HG03520 (cell line): ENCODE data around the gene ZSWIM8.
"Not testable (repeated sequence)": the region's sequence is repeated elsewhere in the genome, so short reads cannot be mapped to it uniquely, and the experiment has no call there.

Experiments used
- ATAC-seq: cut with Tn5 transposase; IDR thresholded peaks from one replicate; pipeline ENCODE4 v1.9.1; 2021; ENCODE audit warnings: mild to moderate bottlenecking, moderate library complexity; ENCODE audit not compliant: unreplicated experiment

Gene ZSWIM8

DNA sequence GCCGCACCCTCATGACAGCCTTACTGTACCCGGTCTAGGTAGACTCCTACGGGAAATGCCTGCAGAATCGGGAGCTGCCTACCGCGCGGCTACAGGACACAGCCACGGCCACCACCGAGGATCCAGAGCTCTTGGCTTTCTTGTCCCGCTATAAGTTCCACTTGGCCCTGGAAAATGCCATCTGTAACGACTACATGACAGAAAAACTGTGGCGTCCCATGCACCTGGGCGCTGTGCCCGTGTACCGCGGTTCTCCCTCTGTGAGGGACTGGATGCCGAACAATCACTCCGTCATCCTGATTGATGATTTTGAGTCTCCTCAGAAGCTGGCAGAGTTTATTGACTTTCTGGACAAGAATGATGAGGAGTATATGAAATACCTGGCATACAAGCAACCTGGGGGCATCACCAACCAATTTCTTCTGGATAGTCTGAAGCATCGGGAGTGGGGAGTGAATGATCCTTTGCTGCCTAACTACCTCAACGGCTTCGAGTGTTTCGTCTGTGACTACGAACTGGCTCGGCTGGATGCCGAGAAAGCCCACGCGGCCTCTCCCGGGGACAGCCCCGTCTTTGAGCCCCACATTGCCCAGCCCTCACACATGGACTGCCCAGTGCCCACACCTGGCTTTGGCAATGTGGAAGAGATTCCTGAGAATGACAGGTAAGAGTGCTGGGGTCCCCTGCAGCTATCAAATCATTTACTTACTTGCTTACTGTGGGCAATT, 12.1 kb upstream of the ZSWIM8 start:
- no peak for ATAC-seq

DNA sequence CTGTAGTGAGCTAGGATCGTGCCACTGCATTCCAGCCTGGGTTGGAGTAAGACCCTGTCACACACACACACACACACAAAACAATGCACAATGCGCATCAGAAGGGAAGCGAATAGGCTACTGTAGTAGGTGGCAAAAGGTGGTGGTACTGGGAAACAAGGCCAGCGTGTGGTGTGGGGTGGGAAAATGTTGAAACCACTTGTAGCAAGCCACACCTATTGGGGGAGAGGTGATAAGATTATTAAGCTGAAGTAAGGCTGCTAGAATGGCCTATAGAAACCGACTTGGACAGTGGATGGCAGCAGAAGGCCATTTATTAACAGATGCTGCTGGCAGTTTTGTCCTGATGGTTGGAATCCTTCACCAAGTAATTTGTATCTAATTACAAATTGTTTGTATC, 10.8 kb upstream of the ZSWIM8 start:
- ATAC-seq, result no peak

DNA sequence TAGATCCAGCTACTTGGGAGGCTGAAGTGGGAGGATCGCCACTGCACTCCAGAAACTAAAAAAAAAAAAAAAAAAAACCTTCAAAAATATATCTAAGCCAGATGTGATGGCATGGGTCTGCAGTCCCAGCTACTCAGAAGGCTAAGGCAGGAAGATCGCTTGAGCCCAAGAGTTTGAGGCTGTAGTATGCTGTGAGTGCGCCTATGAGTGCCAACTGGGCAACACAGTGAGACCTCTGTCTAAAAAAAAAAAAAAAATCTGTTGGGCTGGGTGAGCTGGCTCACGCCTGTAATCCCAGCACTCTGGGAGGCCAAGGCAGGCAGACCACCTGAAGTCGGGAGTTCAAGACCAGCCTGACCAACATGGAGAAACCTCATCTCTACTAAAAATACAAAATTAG, 6.4 kb upstream of the ZSWIM8 start:
- ATAC-seq, result no peak

DNA sequence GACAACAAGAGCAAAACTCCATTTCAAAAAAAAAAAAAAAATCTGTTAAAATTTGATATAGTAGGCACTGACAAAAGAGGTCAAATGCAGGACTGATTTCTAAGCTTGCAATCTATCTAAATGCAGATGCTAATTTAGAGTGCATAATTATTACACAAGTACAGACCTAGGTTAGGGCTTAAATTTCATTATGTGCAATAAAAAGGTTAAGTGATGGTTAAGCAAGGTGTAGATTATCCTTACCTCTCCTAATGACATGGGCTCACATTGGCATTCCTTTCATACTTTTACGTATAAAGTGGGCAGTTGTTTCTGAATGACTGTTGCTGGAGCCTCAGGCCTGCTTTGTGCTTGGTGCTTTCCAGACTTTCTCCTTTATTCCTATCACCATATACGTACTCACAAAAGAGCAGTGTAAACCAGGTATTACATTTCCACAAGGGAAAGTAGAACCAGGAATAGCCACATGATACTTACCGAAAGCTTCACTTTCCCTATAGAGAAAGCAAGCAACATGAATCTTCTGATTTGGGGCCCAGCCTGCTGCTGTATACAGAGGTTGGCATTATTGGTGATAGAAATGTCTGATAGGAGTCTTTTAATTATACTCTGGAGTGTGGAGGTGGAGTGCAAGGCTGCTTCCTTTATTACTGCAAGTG, 5.7 kb upstream of the ZSWIM8 start:
- no peak for ATAC-seq

DNA sequence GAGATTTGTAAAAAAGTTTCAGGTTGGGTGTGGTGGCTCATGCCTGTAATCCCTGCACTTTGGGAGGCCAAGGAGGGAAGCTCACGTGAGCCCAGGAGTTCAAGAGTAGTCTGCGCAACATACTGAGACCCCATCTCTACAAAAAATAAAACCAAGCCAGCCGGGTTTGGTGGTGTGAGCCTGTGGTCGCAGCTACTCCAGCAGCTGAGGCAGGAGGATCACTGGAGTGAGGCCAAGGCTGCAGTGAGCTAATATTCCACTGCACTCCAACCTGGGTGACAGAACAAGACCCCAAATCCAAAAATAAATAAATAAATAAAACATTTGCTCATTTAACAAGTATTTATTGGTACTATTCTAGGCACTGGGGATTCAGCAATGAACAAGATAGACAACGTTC, 5.1 kb upstream of the ZSWIM8 start:
- ATAC-seq, result no peak

DNA sequence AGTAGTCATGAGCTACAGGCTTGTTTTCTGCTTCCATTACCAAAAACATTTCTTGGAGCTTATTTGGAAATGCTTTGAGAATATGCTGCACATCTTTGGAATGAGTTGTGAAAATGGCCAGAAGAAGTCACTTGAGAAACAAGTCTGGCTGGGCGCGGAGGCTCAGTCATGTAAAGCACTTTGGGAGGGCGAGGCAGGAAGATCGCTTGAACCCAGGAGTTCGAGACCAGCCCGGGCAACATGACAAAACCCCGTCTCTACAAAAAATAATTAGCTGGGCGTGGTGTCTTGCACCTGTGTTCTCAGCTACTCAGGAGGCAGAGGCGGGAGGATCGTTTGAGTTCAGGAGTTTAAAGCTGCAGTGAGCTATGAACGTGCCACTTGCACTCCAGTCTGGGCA, 4.4 kb upstream of the ZSWIM8 start:
- no peak for ATAC-seq

DNA sequence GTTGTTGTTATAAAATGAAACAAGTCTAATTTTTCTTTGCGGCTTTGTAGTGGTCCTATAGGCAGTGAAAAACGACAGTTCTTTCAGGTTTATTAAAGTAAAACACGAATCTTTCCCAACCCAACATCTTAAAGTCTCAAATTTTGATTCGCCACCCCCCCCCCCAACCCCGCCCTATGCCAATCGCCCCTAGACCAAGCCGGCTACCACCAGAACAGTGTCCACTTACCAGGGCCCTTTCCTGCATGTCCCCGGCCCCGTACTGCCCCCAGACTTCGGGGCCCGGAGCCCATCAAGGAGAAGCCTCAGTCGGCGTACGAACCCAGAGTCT, 3.9 kb upstream of the ZSWIM8 start:
- ATAC-seq, result peak; percentile 3

DNA sequence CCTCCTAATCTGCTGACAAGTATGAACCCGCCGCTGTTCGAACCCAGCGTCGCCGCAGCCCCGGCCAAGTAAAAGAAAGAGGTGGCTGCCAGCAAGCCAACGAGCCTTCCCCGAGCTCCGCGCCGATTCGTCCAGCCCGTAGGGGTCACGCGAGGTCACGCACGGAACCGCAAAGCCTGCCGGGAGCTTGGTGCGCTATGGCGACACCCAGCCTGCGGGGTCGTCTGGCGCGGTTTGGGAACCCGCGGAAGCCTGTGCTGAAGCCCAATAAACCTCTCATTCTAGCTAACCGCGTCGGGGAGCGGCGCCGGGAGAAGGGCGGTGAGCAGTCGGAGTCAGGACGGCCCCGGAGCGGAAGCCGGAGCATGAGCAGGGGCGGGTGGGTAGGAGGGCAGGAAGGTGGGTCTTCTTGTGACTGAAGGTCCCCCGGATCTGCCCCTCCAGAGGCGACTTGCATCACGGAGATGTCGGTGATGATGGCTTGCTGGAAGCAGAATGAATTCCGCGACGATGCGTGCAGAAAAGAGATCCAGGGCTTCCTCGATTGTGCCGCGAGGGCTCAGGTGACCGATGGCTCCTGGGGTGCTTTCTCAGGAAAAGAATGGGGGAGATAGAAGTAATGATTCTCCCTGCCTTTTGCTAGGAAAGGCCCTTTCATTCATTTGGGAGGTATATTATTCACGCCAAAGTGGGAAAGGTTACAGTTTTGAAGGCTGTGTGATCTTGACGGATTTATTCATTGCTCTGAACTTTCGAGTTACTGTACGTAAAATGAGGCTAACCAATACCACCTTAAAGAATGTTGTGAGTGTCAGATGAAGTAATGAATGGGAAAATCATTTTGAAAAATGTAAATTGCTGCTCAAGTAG, 3.3 kb upstream of the ZSWIM8 start, which contains the start of gene CHCHD1:
Gene CHCHD1 (plus strand): TSS at position 170 of the 870 bp plus-strand sequence. CDS start 28 bp downstream, at position 198.
- ATAC-seq, result peak; percentile 36

DNA sequence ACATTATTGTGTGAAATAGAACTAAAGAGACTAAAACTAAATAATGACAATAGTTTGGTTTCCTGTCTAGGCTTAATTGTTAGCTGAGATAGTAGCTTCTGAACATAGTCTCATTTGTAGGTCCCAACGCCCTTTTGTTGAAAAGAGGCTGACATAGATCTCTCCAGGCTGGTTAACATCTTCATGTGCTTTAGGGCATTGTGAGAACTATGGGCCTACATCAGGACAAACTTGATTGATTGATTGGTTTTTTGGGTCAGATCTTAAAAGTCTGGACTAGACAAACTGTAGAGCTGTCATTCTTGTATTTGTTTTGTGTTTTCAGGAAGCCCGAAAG, 2.7 kb upstream of the ZSWIM8 start:
- ATAC-seq, result no peak

DNA sequence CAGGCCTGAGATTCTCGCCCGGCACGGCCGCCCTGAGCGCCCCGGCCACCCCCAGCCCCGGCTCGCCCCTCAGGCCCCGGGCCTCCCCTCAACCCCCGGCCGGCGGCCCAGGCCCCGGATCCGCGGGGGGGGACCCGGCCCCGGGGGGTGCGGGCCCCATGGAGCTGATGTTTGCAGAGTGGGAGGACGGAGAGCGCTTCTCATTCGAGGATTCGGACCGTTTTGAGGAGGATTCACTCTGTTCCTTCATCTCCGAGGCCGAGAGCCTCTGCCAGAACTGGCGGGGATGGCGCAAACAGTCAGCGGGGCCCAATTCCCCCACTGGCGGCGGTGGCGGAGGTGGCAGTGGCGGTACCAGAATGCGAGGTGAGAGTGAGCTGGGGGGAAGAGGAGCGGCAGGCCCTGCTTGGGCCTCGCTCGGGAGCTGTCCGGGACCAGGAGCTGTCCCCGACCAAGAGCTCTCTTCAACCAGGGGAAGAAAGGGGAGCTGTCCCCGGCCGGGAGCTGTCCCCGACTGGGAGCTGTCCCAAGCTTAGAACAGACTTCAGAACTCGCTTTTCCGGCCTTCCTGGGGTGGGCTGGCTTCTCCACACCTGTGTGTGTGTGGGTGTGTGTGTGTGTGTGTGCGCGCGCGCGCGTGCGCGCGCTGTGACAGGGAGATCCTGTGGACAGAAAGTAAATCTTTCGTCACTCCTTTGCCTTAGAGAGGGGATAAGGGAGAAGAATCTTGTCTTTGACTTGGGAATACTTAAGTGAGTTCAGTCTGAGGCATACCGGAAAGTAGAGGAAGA, 510 bp downstream of the ZSWIM8 start:
- peak; percentile 18 for ATAC-seq

DNA sequence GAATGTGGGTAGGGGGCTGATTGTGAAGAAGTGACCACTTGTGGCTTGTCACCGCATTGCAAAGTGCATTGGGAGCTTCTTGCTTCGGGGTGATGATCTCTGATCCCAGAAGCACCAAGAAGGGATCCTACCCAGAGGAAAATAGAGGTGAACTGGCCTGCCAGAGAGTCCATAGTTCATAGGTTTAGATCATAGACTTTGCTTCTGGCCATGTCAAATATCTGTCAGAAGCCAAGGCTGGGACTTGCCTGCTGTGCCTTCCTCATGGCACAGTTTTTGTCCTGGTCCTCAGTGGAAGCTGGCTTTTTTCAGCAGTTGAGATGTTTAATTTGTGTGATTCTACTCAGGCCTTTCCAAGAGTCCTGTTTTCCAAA, 1.1 kb downstream of the ZSWIM8 start:
- ATAC-seq, result no peak

DNA sequence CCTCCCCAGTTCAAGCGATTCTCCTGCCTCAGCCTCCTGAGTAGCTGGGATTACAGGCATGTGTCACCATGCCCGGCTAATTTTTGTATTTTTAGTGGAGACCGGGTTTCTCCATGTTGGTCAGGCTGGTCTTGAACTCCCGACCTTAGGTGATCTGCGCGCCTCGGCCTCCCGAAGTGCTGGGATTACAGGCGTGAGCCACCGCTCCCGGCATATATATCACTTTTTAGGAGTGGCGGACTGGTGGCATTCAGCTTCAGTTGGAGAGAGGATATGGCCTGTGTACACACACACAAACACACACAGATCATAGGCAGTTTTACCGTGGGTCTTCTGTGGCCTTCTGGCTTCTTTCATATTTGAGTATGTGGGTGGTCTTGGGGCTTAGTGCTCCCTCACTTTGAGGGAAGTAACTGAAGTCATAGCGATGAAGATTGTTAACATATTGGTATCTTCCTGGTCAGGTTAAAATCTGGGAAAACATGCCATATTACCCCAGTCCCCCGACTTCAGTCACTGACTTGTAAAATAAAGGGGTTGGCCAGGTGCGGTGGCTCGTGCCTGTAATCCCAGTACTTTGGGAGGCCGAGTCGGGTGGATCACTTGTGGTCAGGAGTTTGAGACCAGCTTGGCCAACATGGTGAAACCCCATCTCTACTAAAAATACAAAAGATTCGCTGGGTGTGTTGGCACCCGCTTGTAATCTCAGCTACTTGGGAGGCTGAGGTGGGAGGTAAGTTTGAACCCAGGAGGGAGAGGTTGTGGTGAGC, 1.8 kb downstream of the ZSWIM8 start:
- not testable (repeated sequence) for ATAC-seq

DNA sequence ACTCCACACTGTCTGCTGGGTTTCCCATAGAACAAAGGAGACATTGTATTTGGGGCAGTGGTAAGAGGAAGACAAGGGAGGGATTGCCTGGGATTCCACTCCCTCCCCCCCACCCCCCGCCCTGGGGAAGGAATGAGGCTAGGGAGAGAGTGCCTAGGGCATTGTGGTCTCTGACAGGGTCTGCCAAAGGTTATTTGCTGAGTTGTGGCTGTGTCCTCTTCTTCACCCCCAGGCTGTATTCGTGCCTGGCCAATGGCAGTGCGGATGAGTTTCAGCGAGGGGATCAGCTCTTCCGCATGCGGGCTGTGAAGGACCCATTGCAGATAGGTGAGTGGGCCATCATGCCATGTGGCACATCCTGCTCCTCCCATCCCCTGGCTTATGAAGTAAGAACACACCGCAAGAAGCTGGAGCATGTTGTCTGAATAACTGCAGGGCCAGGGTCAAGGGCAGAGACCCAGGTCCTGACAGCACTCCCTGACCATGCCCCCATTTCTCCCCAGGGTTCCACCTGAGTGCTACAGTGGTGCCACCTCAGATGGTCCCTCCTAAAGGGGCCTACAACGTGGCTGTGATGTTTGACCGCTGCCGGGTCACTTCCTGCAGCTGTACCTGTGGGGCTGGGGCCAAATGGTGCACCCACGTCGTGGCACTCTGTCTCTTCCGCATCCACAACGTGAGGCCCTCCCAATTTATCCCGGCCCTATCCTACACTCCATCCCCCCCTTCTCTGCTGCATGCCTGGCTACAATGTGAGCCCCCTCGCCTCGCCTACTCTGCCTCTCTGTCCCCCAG, 3.7 kb downstream of the ZSWIM8 start:
- no peak for ATAC-seq

DNA sequence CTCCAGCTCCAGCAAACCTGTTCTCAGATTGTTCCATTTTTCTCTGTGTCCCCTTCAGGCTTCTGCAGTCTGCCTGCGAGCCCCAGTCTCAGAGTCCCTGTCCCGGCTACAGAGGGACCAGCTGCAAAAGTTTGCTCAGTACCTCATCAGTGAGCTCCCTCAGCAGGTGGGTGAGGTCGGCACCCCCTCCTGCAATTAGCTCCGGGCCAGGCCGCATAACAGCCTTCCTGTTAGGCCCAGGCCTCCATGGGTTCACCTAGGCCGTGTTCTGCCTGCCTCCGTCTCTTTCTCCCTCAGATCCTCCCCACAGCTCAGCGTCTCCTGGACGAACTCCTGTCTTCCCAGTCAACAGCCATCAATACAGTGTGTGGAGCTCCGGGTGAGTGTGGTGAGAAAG, 4.3 kb downstream of the ZSWIM8 start:
- ATAC-seq, result no peak

DNA sequence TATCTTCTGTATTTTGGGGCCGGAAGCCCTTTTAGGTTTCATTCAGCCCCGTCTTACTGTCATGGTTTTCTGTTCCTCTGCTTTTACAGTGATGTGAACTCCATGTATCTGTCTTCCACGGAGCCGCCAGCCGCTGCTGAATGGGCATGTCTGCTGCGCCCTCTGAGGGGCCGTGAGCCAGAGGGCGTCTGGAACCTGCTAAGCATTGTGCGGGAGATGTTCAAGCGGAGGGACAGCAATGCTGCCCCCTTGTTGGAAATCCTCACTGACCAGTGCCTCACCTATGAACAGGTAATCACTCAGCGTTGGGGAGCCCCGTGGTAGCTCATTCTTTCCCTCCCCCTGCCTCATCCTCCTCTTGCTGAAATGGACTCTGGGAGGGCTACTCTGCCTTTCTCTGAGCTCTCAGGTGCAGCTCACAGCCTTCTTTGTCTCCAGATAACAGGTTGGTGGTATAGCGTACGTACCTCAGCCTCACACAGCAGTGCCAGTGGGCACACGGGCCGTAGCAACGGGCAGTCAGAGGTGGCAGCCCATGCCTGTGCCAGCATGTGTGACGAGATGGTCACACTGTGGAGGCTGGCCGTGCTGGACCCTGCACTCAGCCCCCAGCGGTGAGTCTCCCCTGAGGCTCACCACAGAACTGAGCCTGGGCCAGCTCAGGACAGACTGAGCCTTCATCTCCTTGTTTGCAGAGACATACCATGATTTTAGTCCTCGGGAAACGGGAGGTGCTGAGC, 5.7 kb downstream of the ZSWIM8 start:
- ATAC-seq, result no peak

DNA sequence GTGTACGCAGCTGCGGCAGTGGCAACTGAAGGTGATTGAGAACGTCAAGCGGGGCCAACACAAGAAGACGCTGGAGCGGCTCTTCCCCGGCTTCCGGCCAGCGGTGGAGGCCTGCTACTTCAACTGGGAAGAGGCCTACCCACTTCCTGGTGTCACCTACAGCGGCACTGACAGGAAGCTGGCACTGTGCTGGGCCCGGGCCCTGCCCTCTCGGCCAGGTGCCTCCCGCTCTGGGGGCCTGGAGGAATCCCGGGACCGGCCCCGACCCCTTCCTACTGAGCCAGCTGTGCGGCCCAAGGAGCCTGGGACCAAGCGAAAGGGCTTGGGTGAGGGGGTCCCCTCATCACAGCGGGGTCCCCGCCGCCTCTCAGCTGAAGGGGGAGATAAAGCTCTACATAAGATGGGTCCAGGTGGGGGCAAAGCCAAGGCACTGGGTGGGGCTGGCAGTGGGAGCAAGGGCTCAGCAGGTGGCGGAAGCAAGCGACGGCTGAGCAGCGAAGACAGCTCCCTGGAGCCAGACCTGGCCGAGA, 6.5 kb downstream of the ZSWIM8 start:
- ATAC-seq, result no peak

DNA sequence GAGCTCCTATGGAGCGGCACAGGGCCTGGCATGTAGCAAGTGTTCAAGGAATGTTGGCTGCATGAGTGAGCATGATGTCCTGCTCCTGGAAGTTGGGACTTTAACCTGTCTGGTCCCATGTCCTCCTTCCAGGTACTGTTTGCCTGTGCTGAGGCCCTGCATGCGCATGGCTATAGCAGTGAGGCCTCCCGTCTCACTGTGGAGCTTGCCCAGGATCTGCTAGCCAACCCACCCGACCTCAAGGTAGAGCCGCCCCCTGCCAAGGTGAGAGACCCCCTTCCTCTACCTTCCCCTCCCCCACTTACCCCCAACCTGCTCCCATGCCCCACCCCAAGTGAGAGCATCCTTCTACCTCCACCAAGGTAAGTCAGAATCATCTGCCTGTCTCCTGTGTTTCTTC, 8.1 kb downstream of the ZSWIM8 start:
- no peak for ATAC-seq

DNA sequence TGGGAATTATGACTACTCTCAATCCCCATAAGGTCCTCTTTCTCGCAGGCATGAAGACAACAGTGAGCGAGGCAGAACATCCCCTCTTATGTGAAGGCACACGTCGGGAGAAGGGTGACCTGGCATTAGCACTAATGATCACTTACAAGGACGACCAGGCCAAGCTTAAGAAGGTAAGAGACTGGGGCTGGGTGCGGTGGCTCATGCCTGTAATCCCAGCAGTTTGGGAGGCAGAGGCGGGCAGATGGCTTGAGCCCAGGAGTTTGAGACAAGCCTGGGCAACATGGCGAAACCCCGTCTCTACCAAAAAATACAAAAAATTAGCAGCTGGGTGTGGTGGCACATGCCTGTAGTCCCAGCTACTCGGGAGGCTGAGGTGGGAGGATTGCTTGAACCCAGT, 10.1 kb downstream of the ZSWIM8 start:
- ATAC-seq, result not testable (repeated sequence)

DNA sequence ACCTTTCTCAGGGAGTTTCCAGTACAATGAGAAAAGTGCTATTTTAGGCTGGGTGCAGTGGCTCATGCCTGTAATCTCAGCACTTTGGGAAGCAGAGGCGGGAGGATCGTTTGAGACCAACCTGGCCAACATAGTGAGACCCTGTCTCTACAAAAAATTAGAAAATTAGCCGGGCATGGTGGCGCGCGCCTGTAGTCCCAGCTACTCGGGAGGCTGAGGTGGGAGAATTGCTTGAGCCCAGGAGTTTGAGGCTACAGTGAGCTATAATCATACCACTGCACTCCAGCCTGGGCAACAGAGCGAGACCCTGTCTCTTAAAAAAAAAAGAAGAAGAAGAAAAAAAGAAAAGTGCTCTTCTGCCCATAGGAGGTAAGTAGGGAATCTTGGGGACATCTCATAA, 10.6 kb downstream of the ZSWIM8 start:
- not testable (repeated sequence) for ATAC-seq
